C4-2B (cell line): ENCODE data around the gene NT5C2.

Experiments used
- H3K27ac ChIP-seq: fragments of 450-650 bp; 2 replicates; pipeline ENCODE4 v1.5.1; 2017
- ZFX ChIP-seq: fragments of 450-650 bp; IDR thresholded peaks from 2 replicates; pipeline ENCODE4 v1.6.1; 2017
- TF ChIP-seq, protein P1 (sequence below): fragments of 450-650 bp; conservative IDR thresholded peaks from 2 replicates; pipeline ENCODE4 v1.5.1; 2017; ENCODE audit warnings: mild to moderate bottlenecking

The NT5C2 gene

DNA sequence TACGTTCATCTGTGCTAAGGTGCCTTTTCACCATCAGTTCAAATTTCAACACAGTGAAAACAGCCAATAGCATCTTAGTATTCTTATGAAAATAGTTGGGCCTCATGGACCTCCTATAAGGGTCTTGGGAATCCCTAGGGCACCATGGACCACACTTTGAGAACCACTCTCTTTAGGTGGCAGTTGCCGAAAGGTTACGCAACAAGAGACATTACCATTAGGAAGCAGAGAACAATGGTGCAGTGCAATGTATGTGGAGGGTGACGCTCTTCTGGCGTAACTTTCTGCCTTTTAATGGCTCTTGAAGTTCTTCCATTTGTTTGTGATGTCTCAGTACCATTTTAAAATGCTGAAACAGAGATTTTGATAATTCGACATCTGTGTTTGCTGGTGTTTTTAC is 143.8 kb downstream of the NT5C2 start:
- no peak overlapping the region for H3K27ac ChIP-seq
- TF ChIP-seq, protein P1, sequence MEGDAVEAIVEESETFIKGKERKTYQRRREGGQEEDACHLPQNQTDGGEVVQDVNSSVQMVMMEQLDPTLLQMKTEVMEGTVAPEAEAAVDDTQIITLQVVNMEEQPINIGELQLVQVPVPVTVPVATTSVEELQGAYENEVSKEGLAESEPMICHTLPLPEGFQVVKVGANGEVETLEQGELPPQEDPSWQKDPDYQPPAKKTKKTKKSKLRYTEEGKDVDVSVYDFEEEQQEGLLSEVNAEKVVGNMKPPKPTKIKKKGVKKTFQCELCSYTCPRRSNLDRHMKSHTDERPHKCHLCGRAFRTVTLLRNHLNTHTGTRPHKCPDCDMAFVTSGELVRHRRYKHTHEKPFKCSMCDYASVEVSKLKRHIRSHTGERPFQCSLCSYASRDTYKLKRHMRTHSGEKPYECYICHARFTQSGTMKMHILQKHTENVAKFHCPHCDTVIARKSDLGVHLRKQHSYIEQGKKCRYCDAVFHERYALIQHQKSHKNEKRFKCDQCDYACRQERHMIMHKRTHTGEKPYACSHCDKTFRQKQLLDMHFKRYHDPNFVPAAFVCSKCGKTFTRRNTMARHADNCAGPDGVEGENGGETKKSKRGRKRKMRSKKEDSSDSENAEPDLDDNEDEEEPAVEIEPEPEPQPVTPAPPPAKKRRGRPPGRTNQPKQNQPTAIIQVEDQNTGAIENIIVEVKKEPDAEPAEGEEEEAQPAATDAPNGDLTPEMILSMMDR: no peak
- TF ChIP-seq ZFX: no peak

GRCh38 chr10:103047381-103047780 is 145.7 kb downstream of the NT5C2 start:
- no peak overlapping the region for H3K27ac ChIP-seq
- no peak for TF ChIP-seq ZFX
- TF ChIP-seq, protein P1: no peak

DNA sequence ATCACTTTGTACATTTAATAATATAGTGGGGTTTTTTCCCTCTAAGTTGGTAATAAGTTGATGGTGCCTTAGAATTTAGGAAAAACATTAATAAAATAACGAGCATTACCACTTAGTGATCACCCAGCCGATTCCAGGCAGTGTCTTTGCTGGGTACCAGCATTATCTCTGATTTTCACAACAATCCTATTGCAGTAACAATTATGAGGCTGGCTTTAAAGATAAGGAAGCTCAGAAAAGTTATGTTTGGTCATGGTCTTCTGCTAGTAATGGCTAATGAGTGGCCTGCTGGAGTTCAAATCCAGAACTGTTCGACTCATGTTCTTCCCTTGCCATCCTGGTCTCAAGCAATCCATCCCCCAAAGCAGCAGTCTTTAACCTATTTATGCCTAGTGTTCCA is 147.1 kb downstream of the NT5C2 start:
- TF ChIP-seq, protein P1: no peak
- TF ChIP-seq ZFX: no peak
- H3K27ac ChIP-seq: no peak overlapping the region

DNA sequence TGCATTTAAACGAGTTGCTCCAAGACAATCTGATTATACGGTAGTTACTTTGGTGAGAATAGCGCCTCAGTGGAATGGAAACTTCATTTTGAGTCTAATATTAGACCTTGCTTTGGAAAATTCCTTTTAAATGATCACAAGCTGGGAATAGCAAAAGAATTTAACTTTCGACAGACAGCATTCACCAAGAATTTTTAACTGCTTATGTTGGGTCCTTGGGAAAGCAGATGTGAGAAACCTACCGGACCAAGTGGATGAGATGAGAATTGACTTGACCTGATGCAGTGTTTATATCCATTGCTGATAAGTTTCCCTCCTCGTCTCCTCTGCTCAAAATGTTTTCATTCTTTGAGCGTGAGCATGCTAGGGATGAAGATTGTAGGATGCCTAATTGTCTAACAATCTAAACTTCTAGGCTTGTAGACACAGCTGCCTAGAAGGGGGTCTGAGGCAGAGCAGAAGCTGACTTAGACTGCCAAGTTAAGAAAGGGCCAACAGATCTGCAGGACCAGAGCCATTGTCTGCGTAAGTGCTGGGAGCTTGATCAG is 148.1 kb downstream of the NT5C2 start:
- no peak for TF ChIP-seq ZFX
- H3K27ac ChIP-seq: no peak overlapping the region

DNA sequence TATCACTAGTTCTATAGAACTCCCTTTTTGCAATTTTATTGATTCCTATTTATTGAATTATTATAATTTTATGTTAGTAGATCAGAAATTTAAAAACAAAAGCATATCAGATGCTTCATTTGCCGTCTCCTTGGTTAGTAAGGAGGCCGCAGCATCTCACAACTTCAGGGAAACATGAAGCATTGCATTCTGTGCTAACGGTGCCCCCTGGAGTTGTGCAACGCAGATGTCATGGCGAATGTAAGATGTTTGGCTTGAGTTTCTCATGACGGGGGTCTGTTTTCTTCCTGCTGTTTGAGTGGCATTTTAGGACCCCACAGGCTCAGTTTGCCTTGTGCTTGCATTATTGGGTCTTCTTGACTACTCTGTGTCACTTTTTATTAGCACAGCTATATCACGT is 150.2 kb downstream of the NT5C2 start:
- TF ChIP-seq ZFX: no peak
- TF ChIP-seq, protein P1: no peak; the same call in 1 of the 2 replicates
- no peak overlapping the region for H3K27ac ChIP-seq

- H3K27ac ChIP-seq: no peak overlapping the region
These were observed 150.9 kb downstream of the NT5C2 start for GRCh38 chr10:103042129-103042528.

DNA sequence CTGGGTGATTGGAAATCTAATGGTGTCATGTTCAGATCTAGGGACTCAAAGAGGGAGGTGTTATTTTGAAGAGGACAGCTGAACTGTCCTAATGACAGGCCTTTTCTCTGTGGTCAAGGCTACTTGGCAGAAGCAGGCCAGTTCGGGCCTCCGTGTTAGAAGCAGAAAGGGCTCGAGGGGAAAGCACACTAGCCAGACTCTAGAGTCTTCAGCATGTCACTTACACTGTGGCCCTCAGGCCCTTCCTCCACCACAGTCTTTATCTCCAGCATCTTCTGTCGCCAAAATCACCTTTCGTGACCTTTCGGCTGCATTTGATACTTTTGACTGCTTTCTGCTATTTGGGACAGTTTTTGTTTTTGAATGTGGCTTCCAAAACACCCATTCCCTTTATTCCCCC is 151.7 kb downstream of the NT5C2 start:
- no peak overlapping the region for H3K27ac ChIP-seq
- TF ChIP-seq, protein P1: no peak
- TF ChIP-seq ZFX: no peak

More at GRCh38 chr10:103042129-103042528, 150.9 kb downstream of the NT5C2 start:
- TF ChIP-seq, protein P1: no peak
- TF ChIP-seq ZFX: no peak

DNA sequence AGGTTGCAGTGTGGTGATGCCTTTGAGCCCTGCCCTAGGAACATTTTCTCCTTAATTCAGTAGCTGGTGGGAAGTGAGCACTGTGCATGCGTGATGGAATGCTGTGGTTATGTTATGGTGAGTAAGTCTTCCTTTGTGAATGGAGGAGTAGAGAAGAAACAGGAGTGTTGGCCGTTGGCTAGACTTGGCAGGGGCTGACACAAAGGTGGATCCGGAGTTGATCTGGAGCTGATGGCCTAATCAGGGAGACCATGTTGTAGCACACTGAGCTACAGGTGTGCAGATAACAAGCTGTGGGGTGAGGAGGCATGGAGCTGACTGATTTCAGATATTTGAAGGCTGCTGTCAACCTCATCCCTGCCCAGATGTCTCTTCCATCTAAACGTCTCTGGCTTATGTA is 152.7 kb downstream of the NT5C2 start:
- no peak overlapping the region for H3K27ac ChIP-seq
- TF ChIP-seq, protein P1: no peak
- TF ChIP-seq ZFX: no peak
